ENCODE data around the gene ASCC3. TPM values are rescaled to one million over a fixed set of nuclear protein-coding genes. Genes with fewer than 3 reads are reported as not detected.

ASCC3 gene
- polyA plus RNA-seq, 2 of the 4 experiments (the other 2 are of a cell fraction), result 17.4 to 35.3 TPM

DNA sequence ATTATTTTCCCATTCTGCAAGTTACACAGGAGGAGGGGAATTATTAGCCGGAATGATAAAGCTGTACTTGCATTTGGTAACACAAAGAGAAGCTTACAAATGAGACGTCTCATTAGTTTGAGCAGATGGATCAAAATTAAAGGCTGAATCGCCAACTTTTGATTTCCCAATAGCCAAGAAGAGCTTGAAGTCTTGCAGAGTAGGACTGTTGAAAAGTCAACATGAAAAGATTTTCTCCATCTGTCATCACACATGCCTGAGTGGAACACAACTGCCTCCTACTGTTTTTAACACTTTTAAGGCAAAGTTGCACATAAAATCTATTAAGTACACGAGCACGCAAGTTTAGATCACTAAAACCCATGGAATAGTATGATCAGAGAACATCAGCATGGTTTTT is 176.2 kb downstream of the ASCC3 start:
- H3K27ac ChIP-seq, result no peak overlapping the region
- ATAC-seq (no peak), FAIRE-seq (no peak), DNase-seq (ENCODE audit: low read depth in 1 of 2, low spot score in 1 of 2) (no peak)
- H3K9me3 ChIP-seq, result no peaks in the 10 kb centered on the region
- WGBS (ENCODE audit: missing lambda C conversion rate), result 97% methylated on average over 5 of the region's 5 CpGs
- H3K4me2 ChIP-seq, result no peak overlapping the region
- CTCF ChIA-PET, result no interaction called here
- POLR2A ChIA-PET, result no interaction called here
- H3K4me1 ChIP-seq, result no peaks in the 10 kb centered on the region
- H3K4me3 ChIP-seq, result no peak overlapping the region
- TF ChIP-seq FOSL2 (IDR thresholded peaks at IDR 0.05) (no peak), FOSL2 (CRISPR knock-in tag; IDR thresholded peaks at IDR 0.05) (no peak), NR3C1 (IDR thresholded peaks at IDR 0.05) (no peak), PHF8 (IDR thresholded peaks at IDR 0.05; ENCODE audit: borderline replicate concordance, low read depth) (no peak), RARB (CRISPR knock-in tag; IDR thresholded peaks at IDR 0.05) (no peak), EHMT2 (IDR thresholded peaks at IDR 0.05; ENCODE audit: low read depth) (no peak), ELK1 (IDR thresholded peaks at IDR 0.05; ENCODE audit: low read depth, low read length) (no peak), RCOR1 (IDR thresholded peaks at IDR 0.05; ENCODE audit: low read depth, low read length) (no peak), MAFK (IDR thresholded peaks at IDR 0.05; ENCODE audit: partially characterized antibody) (no peak), HEYL (CRISPR knock-in tag; IDR thresholded peaks at IDR 0.05) (no peak)
- TF ChIP-seq, protein P1, sequence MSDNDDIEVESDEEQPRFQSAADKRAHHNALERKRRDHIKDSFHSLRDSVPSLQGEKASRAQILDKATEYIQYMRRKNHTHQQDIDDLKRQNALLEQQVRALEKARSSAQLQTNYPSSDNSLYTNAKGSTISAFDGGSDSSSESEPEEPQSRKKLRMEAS (IDR thresholded peaks at IDR 0.05), result no peak
- TF ChIP-seq, protein P2, sequence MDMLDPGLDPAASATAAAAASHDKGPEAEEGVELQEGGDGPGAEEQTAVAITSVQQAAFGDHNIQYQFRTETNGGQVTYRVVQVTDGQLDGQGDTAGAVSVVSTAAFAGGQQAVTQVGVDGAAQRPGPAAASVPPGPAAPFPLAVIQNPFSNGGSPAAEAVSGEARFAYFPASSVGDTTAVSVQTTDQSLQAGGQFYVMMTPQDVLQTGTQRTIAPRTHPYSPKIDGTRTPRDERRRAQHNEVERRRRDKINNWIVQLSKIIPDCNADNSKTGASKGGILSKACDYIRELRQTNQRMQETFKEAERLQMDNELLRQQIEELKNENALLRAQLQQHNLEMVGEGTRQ (IDR thresholded peaks at IDR 0.05), result no peak

GRCh38 chr6:100701728-100702127 is 179.4 kb downstream of the ASCC3 start:
- no peak for FAIRE-seq
- TF ChIP-seq, protein P3, sequence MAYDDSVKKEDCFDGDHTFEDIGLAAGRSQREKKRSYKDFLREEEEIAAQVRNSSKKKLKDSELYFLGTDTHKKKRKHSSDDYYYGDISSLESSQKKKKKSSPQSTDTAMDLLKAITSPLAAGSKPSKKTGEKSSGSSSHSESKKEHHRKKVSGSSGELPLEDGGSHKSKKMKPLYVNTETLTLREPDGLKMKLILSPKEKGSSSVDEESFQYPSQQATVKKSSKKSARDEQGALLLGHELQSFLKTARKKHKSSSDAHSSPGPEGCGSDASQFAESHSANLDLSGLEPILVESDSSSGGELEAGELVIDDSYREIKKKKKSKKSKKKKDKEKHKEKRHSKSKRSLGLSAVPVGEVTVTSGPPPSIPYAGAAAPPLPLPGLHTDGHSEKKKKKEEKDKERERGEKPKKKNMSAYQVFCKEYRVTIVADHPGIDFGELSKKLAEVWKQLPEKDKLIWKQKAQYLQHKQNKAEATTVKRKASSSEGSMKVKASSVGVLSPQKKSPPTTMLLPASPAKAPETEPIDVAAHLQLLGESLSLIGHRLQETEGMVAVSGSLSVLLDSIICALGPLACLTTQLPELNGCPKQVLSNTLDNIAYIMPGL (CRISPR knock-in tag; IDR thresholded peaks at IDR 0.05; ENCODE audit: borderline replicate concordance), result no peak
- TF ChIP-seq, protein P1 (IDR thresholded peaks at IDR 0.05), result no peak
- TF ChIP-seq, protein P4, sequence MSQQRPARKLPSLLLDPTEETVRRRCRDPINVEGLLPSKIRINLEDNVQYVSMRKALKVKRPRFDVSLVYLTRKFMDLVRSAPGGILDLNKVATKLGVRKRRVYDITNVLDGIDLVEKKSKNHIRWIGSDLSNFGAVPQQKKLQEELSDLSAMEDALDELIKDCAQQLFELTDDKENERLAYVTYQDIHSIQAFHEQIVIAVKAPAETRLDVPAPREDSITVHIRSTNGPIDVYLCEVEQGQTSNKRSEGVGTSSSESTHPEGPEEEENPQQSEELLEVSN (IDR thresholded peaks at IDR 0.05; ENCODE audit: borderline replicate concordance, low read depth), result no peak
- TF ChIP-seq CBX8 (IDR thresholded peaks at IDR 0.05), result no peak
- POLR2A ChIA-PET, result no interaction called here

DNA sequence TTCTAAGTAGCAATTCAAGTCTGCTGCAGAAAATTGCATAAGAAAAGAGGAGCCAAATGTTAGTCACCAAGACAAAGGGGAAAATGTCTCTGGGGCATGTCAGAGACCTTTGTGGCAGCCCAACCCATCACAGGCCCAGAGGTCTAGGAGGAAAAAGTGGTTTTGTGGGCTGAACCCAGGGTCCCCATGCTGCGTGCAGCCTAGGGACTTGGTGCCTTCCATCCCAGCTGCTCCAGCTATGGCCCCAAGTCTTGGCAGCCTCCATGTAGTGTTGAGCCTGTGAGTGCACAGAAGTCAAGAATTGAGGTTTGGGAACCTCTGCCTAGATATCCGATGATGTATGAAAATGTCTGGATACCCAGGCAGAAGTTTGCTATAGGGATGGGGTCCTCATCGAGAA is 181.1 kb downstream of the ASCC3 start:
- no peak overlapping the region for H3K27ac ChIP-seq
- H3K9me3 ChIP-seq, result no peaks in the 10 kb centered on the region
- ChIA-PET POLR2A (no interaction called here), CTCF (no interaction called here)
- ATAC-seq (no peak), DNase-seq (ENCODE audit: low read depth in 1 of 2, low spot score in 1 of 2) (no peak), FAIRE-seq (no peak)
- WGBS (ENCODE audit: missing lambda C conversion rate), result 89% methylated on average over 3 of the region's 3 CpGs
- no peak overlapping the region for H3K4me3 ChIP-seq
- H3K4me1 ChIP-seq, result no peaks in the 10 kb centered on the region
- TF ChIP-seq RCOR1 (IDR thresholded peaks at IDR 0.05; ENCODE audit: low read depth, low read length) (no peak), ZFP36 (IDR thresholded peaks at IDR 0.05; ENCODE audit: borderline replicate concordance, partially characterized antibody) (no peak), EHF (CRISPR knock-in tag; IDR thresholded peaks at IDR 0.05) (no peak), HEYL (CRISPR knock-in tag; IDR thresholded peaks at IDR 0.05) (no peak), CHD2 (IDR thresholded peaks at IDR 0.05; ENCODE audit: low read length, partially characterized antibody) (no peak), ZNF302 (CRISPR knock-in tag; IDR thresholded peaks at IDR 0.05) (no peak), CBX8 (IDR thresholded peaks at IDR 0.05) (no peak), TP53 (CRISPR knock-in tag; IDR thresholded peaks at IDR 0.05) (no peak)
- TF ChIP-seq, protein P5, sequence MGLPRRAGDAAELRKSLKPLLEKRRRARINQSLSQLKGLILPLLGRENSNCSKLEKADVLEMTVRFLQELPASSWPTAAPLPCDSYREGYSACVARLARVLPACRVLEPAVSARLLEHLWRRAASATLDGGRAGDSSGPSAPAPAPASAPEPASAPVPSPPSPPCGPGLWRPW (IDR thresholded peaks at IDR 0.05), result no peak
- H3K4me2 ChIP-seq, result no peak overlapping the region

More at GRCh38 chr6:100701728-100702127, 179.4 kb downstream of the ASCC3 start:
- Histone ChIP-seq H3K9me3 (no peaks in the 10 kb centered on the region), H3K4me1 (no peaks in the 10 kb centered on the region), H3K4me2 (no peak overlapping the region), H3K27ac (no peak overlapping the region), H3K4me3 (no peak overlapping the region)
- CTCF ChIA-PET, result no interaction called here
- DNase-seq (ENCODE audit: low read depth in 1 of 2, low spot score in 1 of 2) (no peak), ATAC-seq (no peak)
- WGBS (ENCODE audit: missing lambda C conversion rate), result 98% methylated on average over 2 of the region's 2 CpGs
